Measurements from ENCODE around the gene CREB3L1. TPM values are rescaled to one million over a fixed set of nuclear protein-coding genes. Genes with fewer than 3 reads are reported as not detected.
A peak's percentile ranks its signal among the peaks of the same experiment; 100 is the strongest.

The CREB3L1 gene
- total and polyA plus RNA-seq, 7 donors, result 0.66 to 63.1 (median 7.2) TPM

- Histone ChIP-seq H3K4me3 (no peak overlapping the region), H3K27ac (peak overlapping the region in 3 of 4 donors; percentile 77 to 86 (median 83)), H3K9me3 (no peaks in the 10 kb centered on the region), H3K4me1 (peaks cover 0 to 88% (median 75%) of the 10 kb centered on the region in 4 donors), H3K36me3 (no peaks in the 10 kb centered on the region), H3K27me3 (peaks cover 0 to 27% (median 3%) of the 10 kb centered on the region in 3 donors)
- DNase-seq, result no peak
- 11 to 55% methylated on average over 6 of the region's 6 CpGs for WGBS, 2 donors
- TF ChIP-seq POLR2AphosphoS5 (IDR thresholded peaks at IDR 0.05), result no peak
- no peak for TF ChIP-seq POLR2A (IDR thresholded peaks at IDR 0.05)
- intact Hi-C loops (cut with DNase I), result no loop called here
Measured at GRCh38 chr11:46275964-46276641, 1.4 kb upstream of the CREB3L1 start.

DNA sequence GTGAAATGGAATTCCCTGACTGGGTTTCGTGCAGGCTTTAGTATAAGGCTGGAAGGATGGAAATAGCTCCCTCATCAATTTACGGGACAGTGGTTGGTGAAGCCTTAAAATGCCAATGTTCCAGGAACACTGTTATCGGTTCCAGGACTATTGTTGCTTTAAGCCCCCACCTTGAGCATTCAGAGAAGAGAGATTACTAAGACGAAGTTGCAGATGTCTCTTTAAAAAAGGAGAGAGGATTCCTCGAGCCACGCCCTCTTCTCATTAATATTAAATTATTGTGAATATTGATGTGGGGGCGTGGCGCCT, 195 bp upstream of the CREB3L1 start:
- TF ChIP-seq POLR2A (IDR thresholded peaks at IDR 0.05) (no peak), EP300 (IDR thresholded peaks at IDR 0.05) (no peak), POLR2AphosphoS5 (IDR thresholded peaks at IDR 0.05) (no peak)
- TF ChIP-seq, protein P1, sequence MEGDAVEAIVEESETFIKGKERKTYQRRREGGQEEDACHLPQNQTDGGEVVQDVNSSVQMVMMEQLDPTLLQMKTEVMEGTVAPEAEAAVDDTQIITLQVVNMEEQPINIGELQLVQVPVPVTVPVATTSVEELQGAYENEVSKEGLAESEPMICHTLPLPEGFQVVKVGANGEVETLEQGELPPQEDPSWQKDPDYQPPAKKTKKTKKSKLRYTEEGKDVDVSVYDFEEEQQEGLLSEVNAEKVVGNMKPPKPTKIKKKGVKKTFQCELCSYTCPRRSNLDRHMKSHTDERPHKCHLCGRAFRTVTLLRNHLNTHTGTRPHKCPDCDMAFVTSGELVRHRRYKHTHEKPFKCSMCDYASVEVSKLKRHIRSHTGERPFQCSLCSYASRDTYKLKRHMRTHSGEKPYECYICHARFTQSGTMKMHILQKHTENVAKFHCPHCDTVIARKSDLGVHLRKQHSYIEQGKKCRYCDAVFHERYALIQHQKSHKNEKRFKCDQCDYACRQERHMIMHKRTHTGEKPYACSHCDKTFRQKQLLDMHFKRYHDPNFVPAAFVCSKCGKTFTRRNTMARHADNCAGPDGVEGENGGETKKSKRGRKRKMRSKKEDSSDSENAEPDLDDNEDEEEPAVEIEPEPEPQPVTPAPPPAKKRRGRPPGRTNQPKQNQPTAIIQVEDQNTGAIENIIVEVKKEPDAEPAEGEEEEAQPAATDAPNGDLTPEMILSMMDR (IDR thresholded peaks at IDR 0.05), result no peak
- peak; percentile 81 for DNase-seq
- H3K4me1 ChIP-seq, result peaks cover 0 to 77% (median 65%) of the 10 kb centered on the region in 4 donors
- intact Hi-C loops (cut with DNase I), result no loop called here
- no peaks in the 10 kb centered on the region for H3K36me3 ChIP-seq
- peak overlapping the region; percentile 72 to 79 (median 76) for H3K27ac ChIP-seq
- H3K9me3 ChIP-seq, result no peaks in the 10 kb centered on the region
- 11 to 15% methylated on average over 8 of the region's 8 CpGs for WGBS, 2 donors
- H3K27me3 ChIP-seq, result peaks cover 0 to 27% (median 3%) of the 10 kb centered on the region in 3 donors
- H3K4me3 ChIP-seq, result peak overlapping the region; percentile 40 to 67 (median 60)

GRCh38 chr11:46278387-46279125, 1.1 kb downstream of the CREB3L1 start:
- H3K4me1 ChIP-seq, result peaks cover 0 to 64% (median 53%) of the 10 kb centered on the region in 4 donors
- H3K4me3 ChIP-seq, result peak overlapping the region; percentile 40 to 67 (median 60)
- peaks cover 0 to 27% (median 3%) of the 10 kb centered on the region in 3 donors for H3K27me3 ChIP-seq
- intact Hi-C loops (cut with DNase I), result no loop called here
- WGBS, 2 donors, result 5 to 20% methylated on average over 22 of the region's 22 CpGs
- no peaks in the 10 kb centered on the region for H3K9me3 ChIP-seq
- DNase-seq, result peak; percentile 74
- no peak for TF ChIP-seq POLR2AphosphoS5 (IDR thresholded peaks at IDR 0.05)
- no peak for TF ChIP-seq POLR2A (IDR thresholded peaks at IDR 0.05)
- TF ChIP-seq, protein P1 (IDR thresholded peaks at IDR 0.05), result peak in 3 of 4 experiments; percentile 38 to 61 (median 56)
- H3K27ac ChIP-seq, result peak overlapping the region; percentile 72 to 79 (median 76)
- no peaks in the 10 kb centered on the region for H3K36me3 ChIP-seq

- H3K27ac ChIP-seq, result peak overlapping the region; percentile 72 to 79 (median 76)
- WGBS, 2 donors, result 45 to 61% methylated on average over 15 of the region's 15 CpGs
- intact Hi-C loops (cut with DNase I), result no loop called here
- H3K4me1 ChIP-seq, result peaks cover 0 to 56% (median 44%) of the 10 kb centered on the region in 4 donors
- peak; percentile 91 for DNase-seq
- H3K36me3 ChIP-seq, result no peaks in the 10 kb centered on the region
- H3K27me3 ChIP-seq, result peaks cover 0 to 27% (median 3%) of the 10 kb centered on the region in 3 donors
- no peaks in the 10 kb centered on the region for H3K9me3 ChIP-seq
- no peak for TF ChIP-seq POLR2A (IDR thresholded peaks at IDR 0.05)
- peak in 1 of 4 donors; percentile 6 for TF ChIP-seq POLR2AphosphoS5 (IDR thresholded peaks at IDR 0.05)
- TF ChIP-seq, protein P1 (IDR thresholded peaks at IDR 0.05), result no peak
- no peak for TF ChIP-seq EP300 (IDR thresholded peaks at IDR 0.05)
- H3K4me3 ChIP-seq, result peak overlapping the region in 3 of 4 donors; percentile 58 to 67 (median 63)
Measured at GRCh38 chr11:46279126-46280099, 2.0 kb downstream of the CREB3L1 start.

Data from sigmoid colon (tissue), 7 donors.